ENCODE measurements around the gene GLYATL2.

The GLYATL2 gene, protein sequence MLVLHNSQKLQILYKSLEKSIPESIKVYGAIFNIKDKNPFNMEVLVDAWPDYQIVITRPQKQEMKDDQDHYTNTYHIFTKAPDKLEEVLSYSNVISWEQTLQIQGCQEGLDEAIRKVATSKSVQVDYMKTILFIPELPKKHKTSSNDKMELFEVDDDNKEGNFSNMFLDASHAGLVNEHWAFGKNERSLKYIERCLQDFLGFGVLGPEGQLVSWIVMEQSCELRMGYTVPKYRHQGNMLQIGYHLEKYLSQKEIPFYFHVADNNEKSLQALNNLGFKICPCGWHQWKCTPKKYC
- 0 reads per million in 4 donors for total RNA-seq

- DNase-seq: no peak
Measured at GRCh38 chr11:58844361-58845005, at the start of gene GLYATL2. Gene GLYATL2, minus strand, starts transcription at chr11:58844704. Its CDS starts 5,092 bp downstream, at chr11:58839612.

DNA sequence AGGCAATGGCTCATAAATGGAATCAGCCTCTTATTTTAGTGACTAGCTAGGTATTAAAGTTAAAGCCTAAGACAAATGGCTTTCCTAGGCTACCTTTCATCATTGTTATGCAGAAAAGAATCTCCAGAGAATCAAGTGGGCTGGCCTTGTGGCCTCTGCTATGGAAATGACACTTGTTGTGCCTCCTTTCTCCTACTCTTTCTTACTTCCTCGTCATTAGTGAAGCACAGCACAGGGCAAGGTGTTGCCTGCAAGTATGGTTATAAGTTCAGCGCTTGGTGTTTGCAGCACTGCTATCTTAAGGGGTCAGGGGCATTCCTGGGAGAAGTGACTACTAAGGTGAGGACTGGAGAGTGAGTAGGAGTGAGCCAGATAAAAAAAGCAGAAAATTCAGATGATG lies 49.4 kb upstream of the GLYATL2 start:
- DNase-seq: no peak

DNA sequence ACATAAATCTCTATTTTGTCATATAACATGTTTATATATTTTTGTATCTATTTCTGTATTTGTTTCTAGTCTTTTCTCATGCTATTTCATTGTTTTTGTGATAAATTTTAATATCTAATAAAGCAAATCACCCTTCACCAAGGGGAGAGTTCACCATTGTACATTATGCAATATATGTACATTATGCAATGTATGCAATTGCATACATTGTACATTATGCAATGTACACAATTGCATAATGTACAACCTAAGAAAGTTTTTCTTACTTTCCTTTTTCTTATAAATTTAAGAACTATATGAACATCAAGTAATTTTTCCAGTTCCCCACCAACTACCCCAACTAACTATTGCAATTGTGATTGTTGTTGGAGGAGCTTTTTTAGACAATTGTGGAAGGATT lies 44.1 kb upstream of the GLYATL2 start:
- no peak for DNase-seq

DNA sequence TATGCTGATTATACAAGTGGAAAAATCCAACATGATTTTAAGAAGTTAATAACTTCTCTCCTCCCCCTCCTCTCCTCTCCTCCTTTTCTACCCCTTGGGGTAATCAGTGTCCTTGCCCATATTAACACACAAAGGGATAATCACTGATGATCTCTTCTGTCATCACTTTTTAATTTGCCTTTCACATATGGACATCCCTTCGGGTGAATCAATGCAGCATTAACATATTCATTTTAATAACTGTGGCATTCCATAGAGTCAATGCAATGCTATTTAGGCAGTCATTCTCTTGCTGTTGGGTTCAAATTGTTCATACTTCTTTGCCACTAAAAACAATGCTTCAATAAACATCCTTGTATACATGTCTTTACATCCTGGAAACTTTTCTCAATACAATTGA lies 42.9 kb upstream of the GLYATL2 start:
- no peak for DNase-seq

DNA sequence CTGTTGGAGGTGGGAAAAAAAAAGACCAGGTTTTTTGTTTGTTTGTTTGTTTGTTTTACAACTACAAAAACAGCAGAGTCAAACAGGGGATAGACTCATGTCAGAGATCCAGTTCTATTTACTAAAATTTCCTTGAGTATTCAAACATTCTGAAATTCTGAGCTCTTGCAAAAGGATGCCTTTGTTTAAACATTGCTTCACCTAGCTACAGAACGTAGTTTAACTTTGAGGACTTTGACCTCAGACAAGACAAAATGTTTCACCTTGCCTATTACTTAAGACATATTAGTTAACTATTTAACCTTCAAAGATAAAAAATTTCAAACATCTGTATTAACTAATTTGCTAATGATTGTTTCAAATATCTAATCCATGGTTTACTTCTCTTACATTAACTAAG lies 36.1 kb upstream of the GLYATL2 start:
- DNase-seq: no peak

DNA sequence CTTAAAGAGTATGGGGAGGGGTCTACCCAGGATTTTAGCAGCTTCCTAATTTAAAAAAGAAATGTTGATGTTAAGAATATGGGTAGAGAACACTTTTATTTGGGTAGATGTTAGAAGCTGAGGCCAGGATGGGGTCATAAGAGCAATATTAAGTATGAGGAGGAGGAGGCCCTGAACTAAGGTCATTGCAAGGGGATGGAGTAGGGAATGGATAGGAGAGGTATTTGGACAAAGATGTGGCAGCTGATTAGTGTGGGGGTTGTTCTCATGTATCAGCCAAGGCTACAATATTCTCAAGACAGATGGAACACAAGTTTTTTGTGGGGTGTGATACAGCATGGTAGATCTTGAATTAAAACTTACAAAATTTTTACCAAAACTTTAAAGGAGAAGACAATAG lies 35.7 kb upstream of the GLYATL2 start:
- no peak for DNase-seq

GRCh38 chr11:58867556-58867955 lies 23.1 kb upstream of the GLYATL2 start:
- no peak for DNase-seq

DNA sequence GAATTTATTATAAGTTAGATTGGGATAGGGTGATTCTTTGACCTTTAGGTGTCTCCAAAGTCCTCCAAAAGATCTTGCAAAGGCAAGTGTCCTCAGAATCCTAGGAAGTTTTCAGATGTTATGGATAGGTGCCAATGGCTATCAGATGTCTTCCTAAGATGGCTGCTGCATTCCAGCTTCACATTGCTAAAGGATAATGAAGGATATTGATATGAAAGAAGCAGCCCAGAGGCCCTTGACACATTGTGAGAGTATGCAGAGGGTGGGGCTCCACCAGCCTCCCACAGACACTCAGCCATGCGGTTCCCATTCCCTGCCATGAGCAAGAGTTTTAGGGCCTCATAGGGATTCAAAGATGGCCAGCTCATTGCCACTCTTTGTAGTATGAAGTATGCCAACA lies 22.3 kb upstream of the GLYATL2 start:
- DNase-seq: no peak

DNA sequence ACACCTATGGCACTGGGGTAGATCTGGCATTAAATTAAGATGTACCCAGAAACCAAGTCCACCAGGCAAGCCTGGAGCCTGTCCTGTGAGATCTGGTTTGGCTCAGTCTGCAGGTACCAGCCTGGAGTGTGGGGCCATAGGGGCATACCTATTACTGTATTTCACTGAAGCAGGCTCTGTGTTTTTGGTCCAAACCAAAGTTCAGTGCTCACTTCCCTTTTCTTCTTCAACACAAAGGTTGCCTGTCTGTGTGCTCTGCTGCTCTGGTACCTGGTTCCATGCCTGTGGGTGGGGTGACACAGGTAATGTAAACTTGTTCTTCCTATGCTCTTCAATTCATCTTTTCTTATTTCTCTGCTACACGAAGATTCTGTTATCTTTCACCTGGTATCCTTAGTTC lies 19.8 kb upstream of the GLYATL2 start:
- DNase-seq: no peak

GRCh38 chr11:58863697-58864096 lies 19.2 kb upstream of the GLYATL2 start:
- DNase-seq: no peak

DNA sequence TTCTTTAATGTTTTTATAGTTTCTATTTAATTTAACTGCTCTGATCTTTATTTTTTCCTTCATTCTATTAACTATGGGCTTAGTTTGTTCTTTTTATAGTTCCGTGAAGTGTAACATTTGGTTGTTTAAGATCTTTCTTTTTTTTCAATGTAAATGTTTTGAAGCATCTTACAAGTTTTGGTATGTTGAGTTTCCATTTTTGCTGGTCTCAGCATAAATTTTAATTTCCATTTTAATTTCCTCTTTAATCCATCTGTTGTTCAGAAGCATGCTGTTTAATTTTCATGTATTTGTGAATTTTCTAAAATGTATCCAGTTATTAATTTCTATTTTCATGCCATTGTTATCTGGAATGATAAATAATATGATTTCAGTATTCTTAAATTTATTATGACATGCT lies 17.0 kb upstream of the GLYATL2 start:
- DNase-seq: no peak

GRCh38 chr11:58856806-58857205 lies 12.3 kb upstream of the GLYATL2 start:
- DNase-seq: no peak

GRCh38 chr11:58845386-58845785 lies 882 bp upstream of the GLYATL2 start:
- DNase-seq: no peak

- DNase-seq: no peak
Measured at GRCh38 chr11:58837707-58838388, 6.7 kb downstream of the GLYATL2 start.

DNA sequence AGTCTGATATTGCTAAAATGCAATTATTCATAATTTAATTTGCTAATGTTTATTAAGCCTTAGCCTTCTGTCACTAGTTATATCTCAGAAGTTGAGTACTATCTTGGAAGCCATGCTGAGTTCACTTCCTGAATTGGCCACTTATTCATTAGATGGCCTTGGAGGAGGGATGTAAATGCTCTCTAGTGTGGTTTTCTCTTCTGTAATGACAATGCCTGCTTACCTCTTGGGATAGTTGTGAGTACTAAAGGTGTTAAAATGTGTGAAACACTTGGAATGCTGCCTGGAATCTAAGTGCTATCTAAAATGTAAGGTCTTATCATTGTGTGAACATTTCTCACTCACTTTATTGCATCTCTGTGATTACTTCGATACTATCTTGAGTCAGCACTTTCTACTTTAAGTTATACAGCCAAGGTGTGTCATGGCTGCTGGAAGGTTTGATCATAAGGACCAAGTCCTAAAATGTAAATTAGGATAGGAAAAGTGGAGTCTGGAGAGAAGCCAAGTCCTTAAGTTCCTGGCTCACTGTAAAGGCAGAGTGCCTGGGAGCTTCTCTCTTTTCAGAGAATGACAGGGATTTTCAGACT lies 12.4 kb downstream of the GLYATL2 start:
- no peak for DNase-seq

- no peak for DNase-seq
Measured at GRCh38 chr11:58830673-58831301, 13.7 kb downstream of the GLYATL2 start.

DNA sequence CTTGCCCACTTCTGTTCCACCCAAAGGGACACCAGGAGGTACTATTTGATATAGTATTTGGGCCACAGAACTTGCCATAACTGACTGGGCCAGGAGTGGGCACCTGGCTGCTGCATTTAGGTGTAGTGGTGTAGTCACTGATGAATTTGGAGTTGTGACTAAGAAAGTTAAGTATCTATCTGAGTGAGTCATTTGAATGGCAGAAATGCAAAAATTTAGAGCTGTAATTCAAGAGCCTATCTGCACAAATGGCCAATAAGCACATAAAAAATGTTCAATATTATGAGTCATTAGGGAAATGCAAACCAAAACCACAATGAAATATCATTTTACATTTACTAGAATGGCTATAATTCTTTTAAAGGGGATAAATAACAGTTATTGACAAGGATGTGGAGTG lies 14.7 kb downstream of the GLYATL2 start:
- no peak for DNase-seq

DNA sequence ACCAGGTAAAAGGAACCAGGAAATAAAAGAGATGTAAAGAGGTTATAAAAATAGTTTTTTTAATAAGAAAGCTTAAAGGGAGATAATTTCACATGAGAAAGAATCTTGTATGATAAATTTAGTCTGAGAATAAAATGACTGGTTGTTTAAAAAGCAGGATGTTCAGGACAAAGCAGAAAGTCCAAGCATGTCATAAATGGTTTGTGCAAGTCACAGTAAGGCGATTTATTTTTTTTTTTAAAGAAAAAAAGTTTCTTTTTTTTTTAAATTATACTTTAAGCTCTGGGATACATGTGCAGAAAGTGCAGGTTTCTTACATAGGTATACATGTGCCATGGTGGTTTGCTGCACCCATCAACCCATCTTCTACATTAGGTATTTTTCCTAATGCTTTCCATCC lies 30.8 kb downstream of the GLYATL2 start:
- DNase-seq: no peak

DNA sequence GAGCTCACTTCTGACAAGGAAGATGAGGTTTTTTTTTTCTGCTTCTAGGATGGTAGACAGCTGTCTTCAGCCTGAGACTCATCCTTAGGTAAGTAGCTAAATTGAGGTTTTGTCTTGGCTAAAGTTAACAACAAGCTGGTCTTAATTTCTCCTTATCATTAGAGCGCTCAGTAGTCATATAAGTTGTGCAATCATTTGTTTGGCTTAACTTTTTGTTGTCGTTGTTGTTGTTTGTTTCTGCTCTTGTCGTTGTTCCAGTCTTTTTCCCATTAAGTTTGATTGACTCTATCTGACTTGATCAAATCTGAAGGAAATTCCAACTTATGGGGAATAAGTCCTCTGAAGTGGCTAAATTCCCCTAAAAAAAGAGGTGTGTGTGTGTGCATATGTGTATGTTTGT lies 33.0 kb downstream of the GLYATL2 start:
- no peak for DNase-seq

DNA sequence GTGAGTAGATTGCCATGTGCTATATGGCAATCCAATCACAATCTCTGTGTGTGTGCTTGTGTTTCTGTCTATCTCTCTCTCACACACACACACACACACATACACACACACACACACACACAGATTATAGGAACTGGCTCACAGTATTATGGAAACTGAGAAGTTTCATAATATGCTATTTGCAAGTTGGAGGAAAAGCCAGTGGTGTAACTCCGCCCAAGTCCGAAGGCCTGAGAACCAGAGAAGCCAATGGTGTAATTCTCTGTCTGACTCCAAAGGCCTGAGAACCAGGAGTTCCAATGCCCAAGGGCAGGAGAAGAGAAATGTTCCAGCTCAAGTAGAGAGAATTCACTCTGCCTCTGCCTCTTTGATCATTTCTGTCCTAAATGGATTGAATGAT lies 37.2 kb downstream of the GLYATL2 start:
- no peak for DNase-seq

- DNase-seq: no peak
Measured at GRCh38 chr11:58805065-58805464, 39.4 kb downstream of the GLYATL2 start.

DNA sequence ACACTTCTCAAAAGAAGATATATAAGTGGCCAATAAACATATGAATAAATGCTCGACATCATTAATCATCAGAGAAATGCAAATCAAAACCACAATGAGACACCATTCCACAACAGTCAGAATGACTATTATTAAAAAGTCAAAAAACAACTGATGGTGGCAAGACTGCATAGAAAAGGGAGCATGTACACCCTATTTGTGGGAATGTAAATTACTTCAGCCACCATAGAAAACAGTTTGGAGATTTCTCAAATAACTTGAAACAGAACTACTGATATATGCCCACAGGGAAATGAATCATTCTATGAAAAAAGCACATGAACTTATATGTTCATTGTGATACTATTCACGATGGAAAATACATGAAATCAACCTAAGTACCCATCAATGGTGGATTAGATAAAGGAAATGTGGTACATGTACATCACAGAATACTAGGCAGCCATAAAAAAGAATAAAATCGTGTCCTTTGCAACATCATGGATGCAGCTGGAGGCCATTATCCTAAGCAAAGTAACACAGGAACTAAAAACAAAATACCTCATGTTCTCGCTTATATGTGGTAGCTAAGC lies 42.4 kb downstream of the GLYATL2 start:
- no peak for DNase-seq

DNA sequence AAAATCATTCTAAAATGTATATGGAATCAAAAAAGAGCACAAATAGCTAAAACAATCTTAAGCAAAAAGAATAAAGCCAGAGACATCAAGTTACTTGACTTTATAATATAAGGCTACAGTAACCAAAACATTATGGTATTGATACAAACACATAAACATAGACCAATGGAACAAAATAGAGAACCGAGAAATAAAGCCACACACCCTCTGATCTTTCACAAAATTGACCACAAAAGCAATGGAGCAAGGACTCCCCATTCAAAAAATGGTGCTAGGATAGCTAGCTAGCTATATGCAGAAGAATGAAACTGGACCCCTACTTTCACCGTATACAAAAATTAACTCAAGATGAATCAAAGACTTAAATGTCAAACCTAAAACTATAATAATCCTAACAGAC lies 43.2 kb downstream of the GLYATL2 start:
- DNase-seq: no peak
